Muscle of back (tissue), 11 donors: ENCODE results near the gene TEDC2. TPM values are rescaled to one million over a fixed set of nuclear protein-coding genes. Genes with fewer than 3 reads are reported as not detected.

Experiments
- DNase-seq, 3 donors: peaks; one replicate each; pipeline versions ENCODE4 v3.0.0 to v3.0.0-alpha.2; 2013
- polyA plus RNA-seq, 10 donors: library from polyadenylated mRNA; unstranded; fragments of 120-200 nt; gene quantifications; one replicate each; pipeline ENCODE4 v1.2.1, GENCODE V29; 2013; ENCODE audit not compliant: insufficient read length in 10 of 10

TEDC2 gene
- polyA plus RNA-seq, 10 donors, result 2.7 to 7.5 (median 4.8) TPM

DNA sequence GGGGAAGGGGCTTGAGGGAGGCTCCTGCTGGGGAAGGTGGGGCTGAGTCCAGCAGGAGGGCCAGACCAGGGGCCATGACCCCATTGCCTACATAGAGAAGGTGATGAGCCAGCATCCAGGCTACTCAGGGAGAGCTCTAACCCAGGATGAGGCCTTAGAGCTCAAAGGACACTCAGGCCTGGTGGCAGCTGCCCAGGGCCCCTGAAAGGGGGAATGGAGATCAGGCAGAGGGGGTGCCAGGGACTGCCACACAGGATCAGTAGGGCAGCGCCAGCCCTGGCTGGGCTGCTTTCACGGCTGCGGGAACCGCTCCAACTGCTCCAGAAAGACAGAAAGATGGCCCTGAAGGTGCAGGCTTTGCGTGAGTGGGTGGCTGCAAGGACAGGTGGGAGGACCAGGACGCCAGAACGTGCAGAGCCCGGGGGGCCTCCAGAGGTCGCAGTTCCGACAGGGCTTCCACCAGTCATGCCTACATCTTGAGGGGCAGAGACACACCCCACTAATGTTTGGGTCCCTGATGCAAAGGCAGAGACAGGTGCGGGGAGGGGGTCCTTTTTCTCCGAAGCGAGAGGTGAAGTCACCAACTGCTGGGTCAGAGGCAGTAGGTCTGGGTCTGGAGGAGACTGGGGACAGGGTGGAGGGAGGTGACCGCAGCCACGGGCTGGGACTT is 53.0 kb downstream of the TEDC2 start:
- peak in 1 of 3 donors; percentile 42 for DNase-seq

DNA sequence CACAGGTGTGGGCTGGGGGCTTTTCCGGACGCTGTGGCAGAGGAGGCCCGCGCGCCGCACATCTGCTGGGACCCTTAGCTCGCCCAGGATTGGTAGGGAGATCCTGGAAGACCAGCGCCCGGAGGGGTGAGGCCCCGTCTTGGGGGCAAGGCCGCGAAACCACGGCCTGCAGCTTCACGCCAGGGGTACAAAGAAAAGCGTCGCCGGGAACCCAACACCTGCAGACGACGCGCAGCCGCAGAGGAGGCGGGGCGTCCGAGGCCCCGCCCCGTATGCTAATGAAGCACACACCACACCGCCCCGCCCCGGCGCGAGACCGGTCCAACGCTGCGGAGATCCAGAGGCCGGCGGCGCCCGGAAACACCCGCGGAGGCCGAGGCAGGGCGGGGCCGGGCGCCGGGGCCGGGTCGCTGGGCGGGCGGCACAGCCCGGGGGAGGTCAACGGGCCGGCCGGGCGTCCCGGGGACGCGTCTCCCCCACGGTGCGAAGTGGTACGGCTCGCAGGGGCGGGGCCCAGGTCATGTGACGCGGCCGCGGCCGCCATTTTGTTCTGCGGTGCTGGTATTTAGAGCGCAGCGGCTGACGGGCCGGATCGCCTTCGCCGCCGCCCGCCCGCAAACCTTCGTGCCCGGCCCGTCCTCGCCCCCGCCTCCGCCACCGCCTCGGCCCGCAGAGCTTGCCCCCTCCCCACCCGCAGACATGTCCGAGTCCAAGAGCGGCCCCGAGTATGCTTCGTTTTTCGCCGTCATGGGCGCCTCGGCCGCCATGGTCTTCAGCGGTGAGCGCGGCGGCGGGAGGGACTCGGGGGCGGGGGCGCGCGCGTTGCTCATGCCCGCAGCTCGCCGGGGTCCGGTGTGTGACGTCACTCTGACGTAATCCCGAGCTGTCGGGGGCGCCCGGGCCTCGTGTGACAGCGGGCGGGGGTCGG is 53.8 kb downstream of the TEDC2 start, which contains the start of gene ATP6V0C:
ATP6V0C (plus strand) TSS at position 548 of the 928 bp plus-strand sequence; CDS start at position 700, 152 bp downstream.
- peak; percentile 89 to 94 (median 93) for DNase-seq

Other genes with a start within 250 kb of the TEDC2 start
- 1 to 10 TPM; 3.5 to 8.0 (median 5.4) TPM for gene BRICD5, start 249.2 kb upstream of the TEDC2 start, polyA plus RNA-seq
- gene PGP, start 245.3 kb upstream of the TEDC2 start, polyA plus RNA-seq, result 10 to 100 TPM; 11.2 to 15.4 (median 13.4) TPM
- gene E4F1, start 236.5 kb upstream of the TEDC2 start, polyA plus RNA-seq, result 10 to 100 TPM in 8 of 10 donors, 1 to 10 TPM in 2; 9.4 to 20.1 (median 12.8) TPM
- 1 to 10 TPM in 2 of 10 donors, under 1 TPM in 8; 0.35 to 1.1 (median 0.71) TPM for gene DNASE1L2, start 223.7 kb upstream of the TEDC2 start, polyA plus RNA-seq
- gene ECI1, start 208.5 kb upstream of the TEDC2 start, polyA plus RNA-seq, result 10 to 100 TPM; 42.8 to 59.2 (median 49.0) TPM
- gene RNPS1, start 192.0 kb upstream of the TEDC2 start, polyA plus RNA-seq, result 100 to 1,000 TPM; 136 to 186 (median 165) TPM
- gene ABCA3, start 119.4 kb upstream of the TEDC2 start, polyA plus RNA-seq, result 10 to 100 TPM; 12.5 to 18.8 (median 14.8) TPM
- 1 to 10 TPM; 4.8 to 9.7 (median 6.4) TPM for gene CCNF, start 30.7 kb upstream of the TEDC2 start, polyA plus RNA-seq
- 1 to 10 TPM; 1.7 to 2.9 (median 2.3) TPM for gene NTN3, start 11.2 kb downstream of the TEDC2 start, polyA plus RNA-seq
- gene TBC1D24, start 15.0 kb downstream of the TEDC2 start, polyA plus RNA-seq, result 10 to 100 TPM; 14.9 to 25.3 (median 21.4) TPM
- gene ATP6V0C, start 53.8 kb downstream of the TEDC2 start, polyA plus RNA-seq, result 100 to 1,000 TPM in 4 of 10 donors, 10 to 100 TPM in 6; 70.4 to 142 (median 94.2) TPM
- 10 to 100 TPM in 6 of 10 donors, 1 to 10 TPM in 4; 6.5 to 16.4 (median 11.0) TPM for gene AMDHD2, start 60.3 kb downstream of the TEDC2 start, polyA plus RNA-seq
- 1 to 10 TPM in 6 of 10 donors, under 1 TPM in 2, not detected in 2; 0.15 to 3.3 (median 1.7) TPM for gene CEMP1, start 71.3 kb downstream of the TEDC2 start, polyA plus RNA-seq
- 10 to 100 TPM; 23.7 to 34.3 (median 28.6) TPM for gene PDPK1, start 77.9 kb downstream of the TEDC2 start, polyA plus RNA-seq
- 10 to 100 TPM; 18.5 to 22.9 (median 20.6) TPM for gene KCTD5, start 222.4 kb downstream of the TEDC2 start, polyA plus RNA-seq